GM19372 (cell line): ENCODE measurements around the gene ARHGAP31.
A peak's percentile ranks its signal among the peaks of the same experiment; 100 is the strongest.

Experiments used
- ATAC-seq: cut with Tn5 transposase; IDR thresholded peaks from one replicate; pipeline ENCODE4 v1.9.1; 2021; ENCODE audit warnings: mild to moderate bottlenecking, low read depth, moderate library complexity; ENCODE audit not compliant: unreplicated experiment

ARHGAP31 gene

GRCh38 chr3:119375106-119375505 is 80.9 kb downstream of the ARHGAP31 start:
- no peak for ATAC-seq

- ATAC-seq, result no peak
Observed at GRCh38 chr3:119375510-119375909, 81.3 kb downstream of the ARHGAP31 start.

- ATAC-seq, result no peak
Observed at GRCh38 chr3:119376758-119377157, 82.6 kb downstream of the ARHGAP31 start.

GRCh38 chr3:119378259-119378803 is 84.1 kb downstream of the ARHGAP31 start:
- ATAC-seq, result no peak

GRCh38 chr3:119380697-119381096 is 86.5 kb downstream of the ARHGAP31 start:
- ATAC-seq, result no peak

GRCh38 chr3:119382134-119382533 is 88.0 kb downstream of the ARHGAP31 start:
- no peak for ATAC-seq

- no peak for ATAC-seq
Observed at GRCh38 chr3:119388577-119388976, 94.4 kb downstream of the ARHGAP31 start.

GRCh38 chr3:119395923-119396358 is 101.8 kb downstream of the ARHGAP31 start:
- ATAC-seq, result peak; percentile 69

GRCh38 chr3:119396870-119397269 is 102.7 kb downstream of the ARHGAP31 start:
- ATAC-seq, result no peak

- ATAC-seq, result no peak
Observed at GRCh38 chr3:119400466-119400865, 106.3 kb downstream of the ARHGAP31 start.

- ATAC-seq, result peak; percentile 38
Observed at GRCh38 chr3:119401069-119401468, 106.9 kb downstream of the ARHGAP31 start.

GRCh38 chr3:119401503-119402440 is 107.6 kb downstream of the ARHGAP31 start:
- ATAC-seq, result peak; percentile 44

GRCh38 chr3:119402791-119403190 is 108.6 kb downstream of the ARHGAP31 start:
- no peak for ATAC-seq

GRCh38 chr3:119403201-119403600 is 109.0 kb downstream of the ARHGAP31 start:
- ATAC-seq, result no peak

GRCh38 chr3:119405315-119405714 is 111.1 kb downstream of the ARHGAP31 start:
- no peak for ATAC-seq

GRCh38 chr3:119408243-119408950 is 114.2 kb downstream of the ARHGAP31 start:
- no peak for ATAC-seq

- ATAC-seq, result no peak
Observed at GRCh38 chr3:119409844-119410243, 115.7 kb downstream of the ARHGAP31 start.

- ATAC-seq, result no peak
Observed at GRCh38 chr3:119413603-119414280, 119.6 kb downstream of the ARHGAP31 start.

- ATAC-seq, result no peak
Observed at GRCh38 chr3:119416873-119417272, 122.7 kb downstream of the ARHGAP31 start.

GRCh38 chr3:119417771-119418512 is 123.8 kb downstream of the ARHGAP31 start:
- no peak for ATAC-seq
